CD14-positive monocyte (primary cell): ENCODE results near the gene PIP5K1B. TPM values are rescaled to one million over a fixed set of nuclear protein-coding genes. Genes with fewer than 3 reads are reported as not detected.

Experiments used
- DNase-seq, 3 donors: peaks; one replicate each; pipeline ENCODE4 v3.0.0-alpha.2; 2011 to 2022
- H2AFZ ChIP-seq: 2 replicates; pipeline ENCODE4 v1.6.0; 2012; ENCODE audit warnings: mild to moderate bottlenecking, low read depth, low read length, inconsistent platforms; ENCODE audit not compliant: insufficient read depth, poor library complexity, severe bottlenecking
- H3K27ac ChIP-seq, 2 donors: 1 replicate in 1 of 2; 2 replicates in 1 of 2; pipeline ENCODE4 v1.5.1; 2012 to 2013; ENCODE audit warnings: low read length in 2 of 2, control low read depth in 1 of 2, inconsistent platforms in 1 of 2, low read depth in 1 of 2, mild to moderate bottlenecking in 1 of 2
- H3K27me3 ChIP-seq, 2 donors: one replicate each; pipeline versions ENCODE4 v1.6.0 to v1.6.1; 2011 to 2013; ENCODE audit warnings: low read length in 2 of 2; ENCODE audit not compliant: control insufficient read depth in 2 of 2, insufficient read depth in 2 of 2
- H3K36me3 ChIP-seq, 2 donors: replicated peaks in 1 of 2; 1 replicate in 1 of 2; 2 replicates in 1 of 2; pipeline versions ENCODE4 v1.5.1 to v1.6.1; 2012 to 2013; ENCODE audit warnings: low read length in 2 of 2, control low read depth in 1 of 2, inconsistent platforms in 1 of 2, mild to moderate bottlenecking in 1 of 2; ENCODE audit not compliant: insufficient read depth in 2 of 2, control insufficient read depth in 1 of 2
- H3K4me1 ChIP-seq, 2 donors: 1 replicate in 1 of 2; 2 replicates in 1 of 2; pipeline versions ENCODE4 v1.5.1 to v1.6.1; 2012 to 2013; ENCODE audit warnings: low read length in 2 of 2, control low read depth in 1 of 2, inconsistent platforms in 1 of 2, mild to moderate bottlenecking in 1 of 2, moderate library complexity in 1 of 2; ENCODE audit not compliant: insufficient read depth in 2 of 2, control insufficient read depth in 1 of 2
- H3K4me2 ChIP-seq: replicated peaks from 2 replicates; pipeline ENCODE3; 2012; ENCODE audit warnings: low read length, moderate library complexity, mild to moderate bottlenecking; ENCODE audit not compliant: poor library complexity, severe bottlenecking; ENCODE audit errors: extremely low read depth
- H3K4me3 ChIP-seq, 3 experiments: fragments of 200-600 bp in 1 of 3; sonication (generic) in 1 of 3; replicated peaks in 1 of 3; 1 replicate in 2 of 3; 2 replicates in 1 of 3; pipeline ENCODE4 v1.5.1; 2011 to 2013; ENCODE audit warnings: low read length in 3 of 3, mild to moderate bottlenecking in 3 of 3, control low read depth in 2 of 3, low read depth in 2 of 3, inconsistent platforms in 1 of 3, moderate library complexity in 1 of 3
- H3K79me2 ChIP-seq: 2 replicates; pipeline ENCODE4 v1.6.0; 2012; ENCODE audit warnings: mild to moderate bottlenecking, control low read depth, inconsistent platforms, low read length, moderate library complexity; ENCODE audit not compliant: insufficient read depth
- H3K9ac ChIP-seq: 2 replicates; pipeline ENCODE4 v1.6.0; 2017; ENCODE audit warnings: low read length, mild to moderate bottlenecking; ENCODE audit not compliant: insufficient read depth, poor library complexity, severe bottlenecking
- H3K9me3 ChIP-seq, 2 donors: replicated peaks in 1 of 2; 1 replicate in 1 of 2; 2 replicates in 1 of 2; pipeline versions ENCODE4 v1.5.1 to v1.6.1; 2012 to 2013; ENCODE audit warnings: low read length in 2 of 2, control low read depth in 1 of 2; ENCODE audit not compliant: control insufficient read depth in 1 of 2, insufficient read depth in 1 of 2
- H4K20me1 ChIP-seq: 2 replicates; pipeline ENCODE4 v1.6.0; 2012; ENCODE audit warnings: mild to moderate bottlenecking, low read length, control low read depth, moderate library complexity; ENCODE audit not compliant: insufficient read depth
- H3K27ac Mint-ChIP-seq, 7 donors: one replicate each; pipeline ENCODE4 v1.8.0; 2020; ENCODE audit warnings: mild to moderate bottlenecking in 7 of 7, mixed read lengths in 7 of 7, moderate library complexity in 6 of 7, inconsistent platforms in 2 of 7
- H3K27me3 Mint-ChIP-seq, 3 donors: one replicate each; pipeline ENCODE4 v1.8.0; 2021 to 2022; ENCODE audit warnings: low read depth in 3 of 3, mild to moderate bottlenecking in 3 of 3, mixed read lengths in 3 of 3, moderate library complexity in 3 of 3, inconsistent platforms in 1 of 3
- H3K36me3 Mint-ChIP-seq, 2 donors: one replicate each; pipeline ENCODE4 v1.8.0; 2020; ENCODE audit warnings: mixed read lengths in 2 of 2, inconsistent platforms in 1 of 2, mild to moderate bottlenecking in 1 of 2
- H3K4me1 Mint-ChIP-seq: one replicate; pipeline ENCODE4 v1.8.0; 2020; ENCODE audit warnings: mild to moderate bottlenecking, mixed read lengths
- H3K4me3 Mint-ChIP-seq, 2 donors: one replicate each; pipeline ENCODE4 v1.8.0; 2020; ENCODE audit warnings: mild to moderate bottlenecking in 2 of 2, mixed read lengths in 2 of 2, moderate library complexity in 1 of 2
- H3K9me3 Mint-ChIP-seq, 7 donors: one replicate each; pipeline ENCODE4 v1.8.0; 2020 to 2022; ENCODE audit warnings: mixed read lengths in 7 of 7, mild to moderate bottlenecking in 6 of 7, moderate library complexity in 6 of 7, inconsistent platforms in 2 of 7
- CTCF ChIP-seq: fragments of 200-600 bp; IDR thresholded peaks from one replicate; pipeline ENCODE4 v1.8.0; 2022; ENCODE audit warnings: antibody characterized with exemption, mild to moderate bottlenecking
- WGBS: methylation state at CpG from one replicate; pipeline ENCODE4 v1.1.5; 2013; ENCODE audit warnings: missing lambda C conversion rate; ENCODE audit not compliant: insufficient coverage; 5-methylcytosine and 5-hydroxymethylcytosine counted together
- intact Hi-C, 2 donors: fragments of 100-400 bp; cut with micrococcal nuclease; formaldehyde crosslinking; loops; one replicate each; pipeline versions ENCODE4 v1.15.0 to v1.15.1; 2023
- polyA plus RNA-seq, 3 donors: library from polyadenylated mRNA; depleted of rRNA in 1 of 3; unstranded in 2 of 3; stranded (reverse) in 1 of 3; fragments of 300-500 nt in 2 of 3; fragments of >200 nt in 1 of 3; fragmentation: Illumina TruSeq in 2 of 3; gene quantifications; 1 replicate in 2 of 3; 2 replicates in 1 of 3; pipeline ENCODE4 v1.2.3, GENCODE V29; 2012 to 2021

PIP5K1B gene
- polyA plus RNA-seq, 3 donors: 0.18 to 4.1 (median 0.87) TPM

GRCh38 chr9:68741234-68741633 lies 36.2 kb downstream of the PIP5K1B start:
- no peak overlapping the region for H3K4me2 ChIP-seq
- H3K4me1 Mint-ChIP-seq: peaks cover 27% of the 10 kb centered on the region
- H3K27ac ChIP-seq: no peak overlapping the region
- no peak overlapping the region for H3K9ac ChIP-seq
- intact Hi-C loops: no loop called here
- no peak overlapping the region for H3K4me3 Mint-ChIP-seq
- no CpG with 5 or more reads among the region's 4 CpGs for WGBS
- no peak overlapping the region for H3K27ac Mint-ChIP-seq
- H2AFZ ChIP-seq: no peak overlapping the region
- H3K27me3 Mint-ChIP-seq: peaks cover 0 to 2% (median 0%) of the 10 kb centered on the region in 3 donors
- TF ChIP-seq CTCF: no peak
- H3K79me2 ChIP-seq: peaks cover 4% of the 10 kb centered on the region
- H3K36me3 Mint-ChIP-seq: peaks cover 8 to 10% of the 10 kb centered on the region in 2 donors
- DNase-seq: no peak
- H3K27me3 ChIP-seq: no peaks in the 10 kb centered on the region
- H3K4me3 ChIP-seq: no peak overlapping the region
- H4K20me1 ChIP-seq: no peaks in the 10 kb centered on the region
- no peaks in the 10 kb centered on the region for H3K9me3 ChIP-seq
- H3K36me3 ChIP-seq: no peaks in the 10 kb centered on the region
- no peaks in the 10 kb centered on the region for H3K9me3 Mint-ChIP-seq
- H3K4me1 ChIP-seq: peaks cover 5 to 6% of the 10 kb centered on the region in 2 donors

- no peaks in the 10 kb centered on the region for H3K36me3 ChIP-seq
- Mint-ChIP-seq H3K9me3 (no peaks in the 10 kb centered on the region), H3K4me1 (peaks cover 31% of the 10 kb centered on the region), H3K27ac (no peak overlapping the region), H3K36me3 (peaks cover 8 to 10% of the 10 kb centered on the region in 2 donors), H3K27me3 (peaks cover 0 to 2% (median 0%) of the 10 kb centered on the region in 3 donors), H3K4me3 (no peak overlapping the region)
- H3K79me2 ChIP-seq: peaks cover 4% of the 10 kb centered on the region
- H3K9ac ChIP-seq: no peak overlapping the region
- intact Hi-C loops: no loop called here
- TF ChIP-seq CTCF: no peak
- no peaks in the 10 kb centered on the region for H3K9me3 ChIP-seq
- H3K4me2 ChIP-seq: no peak overlapping the region
- no peak overlapping the region for H3K27ac ChIP-seq
- peaks cover 5 to 6% of the 10 kb centered on the region in 2 donors for H3K4me1 ChIP-seq
- WGBS: no CpG with 5 or more reads among the region's 3 CpGs
- no peaks in the 10 kb centered on the region for H4K20me1 ChIP-seq
- H3K27me3 ChIP-seq: no peaks in the 10 kb centered on the region
- no peak for DNase-seq
- H2AFZ ChIP-seq: no peak overlapping the region
- H3K4me3 ChIP-seq: no peak overlapping the region
These were observed 36.8 kb downstream of the PIP5K1B start for GRCh38 chr9:68741704-68742332.
